ENCODE measurements around the gene RBBP9. TPM values are rescaled to one million over a fixed set of nuclear protein-coding genes. Genes with fewer than 3 reads are reported as not detected.

The RBBP9 gene
- 10 to 100 TPM; 11.3 to 16.3 (median 12.6) TPM for total RNA-seq

- TF ChIP-seq CTCF (IDR thresholded peaks at IDR 0.05; ENCODE audit: low read depth) = no peak
Observed at GRCh38 chr20:18496740-18497592, at the start of gene RBBP9. TSS of gene RBBP9 (minus strand) at chr20:18497225. CDS start at chr20:18497167, 58 bp downstream.

- TF ChIP-seq CTCF (IDR thresholded peaks at IDR 0.05; ENCODE audit: low read depth) = no peak
Observed at GRCh38 chr20:18545566-18545965, 48.5 kb upstream of the RBBP9 start.

GRCh38 chr20:18543932-18544331 lies 46.9 kb upstream of the RBBP9 start:
- no peak for TF ChIP-seq CTCF (IDR thresholded peaks at IDR 0.05; ENCODE audit: low read depth)

- TF ChIP-seq CTCF (IDR thresholded peaks at IDR 0.05; ENCODE audit: low read depth) = no peak
Observed at GRCh38 chr20:18543216-18543615, 46.2 kb upstream of the RBBP9 start.

- no peak for TF ChIP-seq CTCF (IDR thresholded peaks at IDR 0.05; ENCODE audit: low read depth)
Observed at GRCh38 chr20:18541741-18542140, 44.7 kb upstream of the RBBP9 start.

GRCh38 chr20:18537651-18538050 lies 40.6 kb upstream of the RBBP9 start:
- no peak for TF ChIP-seq CTCF (IDR thresholded peaks at IDR 0.05; ENCODE audit: low read depth)

- TF ChIP-seq CTCF (IDR thresholded peaks at IDR 0.05; ENCODE audit: low read depth) = no peak
Observed at GRCh38 chr20:18533978-18534644, 37.1 kb upstream of the RBBP9 start.
